Middle frontal gyrus (tissue), 1 donor: ENCODE results near the gene DNAH1.

Experiments used
- DNase-seq: peaks from one replicate; pipeline ENCODE4 v3.0.0-alpha.2; 2015; ENCODE audit warnings: low spot score; ENCODE audit errors: extremely low spot score

The DNAH1 gene

GRCh38 chr3:52290596-52291507 is 25.3 kb upstream of the DNAH1 start:
- no peak for DNase-seq

GRCh38 chr3:52291508-52292181 is 24.5 kb upstream of the DNAH1 start:
- DNase-seq, result no peak

GRCh38 chr3:52292247-52293065 is 23.7 kb upstream of the DNAH1 start:
- no peak for DNase-seq

- no peak for DNase-seq
Measured at GRCh38 chr3:52293491-52294319, 22.4 kb upstream of the DNAH1 start.

GRCh38 chr3:52294320-52295150 is 21.6 kb upstream of the DNAH1 start:
- no peak for DNase-seq

GRCh38 chr3:52295671-52296208 is 20.4 kb upstream of the DNAH1 start:
- DNase-seq, result no peak

- no peak for DNase-seq
Measured at GRCh38 chr3:52297242-52298148, 18.6 kb upstream of the DNAH1 start.

- no peak for DNase-seq
Measured at GRCh38 chr3:52298149-52299098, 17.7 kb upstream of the DNAH1 start.

- no peak for DNase-seq
Measured at GRCh38 chr3:52299247-52299878, 16.8 kb upstream of the DNAH1 start.

GRCh38 chr3:52299879-52300611 is 16.1 kb upstream of the DNAH1 start:
- DNase-seq, result no peak

GRCh38 chr3:52302426-52303145 is 13.5 kb upstream of the DNAH1 start:
- DNase-seq, result no peak

- no peak for DNase-seq
Measured at GRCh38 chr3:52303811-52304210, 12.3 kb upstream of the DNAH1 start.

- DNase-seq, result no peak
Measured at GRCh38 chr3:52305926-52306325, 10.2 kb upstream of the DNAH1 start.

GRCh38 chr3:52306978-52307377 is 9.1 kb upstream of the DNAH1 start:
- no peak for DNase-seq

- DNase-seq, result no peak
Measured at GRCh38 chr3:52308308-52308707, 7.8 kb upstream of the DNAH1 start.
